H1 (cell line): ENCODE data around the gene CEBPA. TPM values are rescaled to one million over a fixed set of nuclear protein-coding genes. Genes with fewer than 3 reads are reported as not detected.

Source experiments
- CTCF ChIA-PET: fragments of 300-600 bp; sonication (Branson Sonifier 250); formaldehyde crosslinking; loops from one replicate; lab custom pipeline; 2021; ENCODE audit not compliant: partially characterized antibody; lab: Charles Lee
- POLR2A ChIA-PET: fragments of 300-600 bp; sonication (Branson Sonifier 250); formaldehyde crosslinking; loops from one replicate; lab custom pipeline; 2021; ENCODE audit warnings: inconsistent platforms; ENCODE audit not compliant: partially characterized antibody; lab: Charles Lee
- DNase-seq, 2 experiments: peaks; one replicate each; pipeline versions ENCODE4 v3.0.0 to v3.0.0-alpha.2; 2010 to 2022; ENCODE audit warnings: low spot score in 2 of 2, low read depth in 1 of 2, mixed read lengths in 1 of 2
- FAIRE-seq: peaks from 2 replicates; lab custom pipeline; 2011; peaks lifted over from hg19 to GRCh38; lab: Jason Lieb, UNC
- H2AFZ ChIP-seq: 2 replicates; pipeline ENCODE4 v1.8.1; 2012; ENCODE audit warnings: low read length, inconsistent platforms
- H2AK5ac ChIP-seq: 2 replicates; pipeline ENCODE4 v1.6.1; 2013; ENCODE audit warnings: low read depth, low read length
- H2BK120ac ChIP-seq: replicated peaks from 2 replicates; pipeline ENCODE3; 2013; ENCODE audit warnings: low read depth, low read length, inconsistent platforms
- H2BK12ac ChIP-seq: 2 replicates; pipeline ENCODE4 v1.6.1; 2013; ENCODE audit warnings: low read depth, low read length
- H2BK15ac ChIP-seq: 2 replicates; pipeline ENCODE4 v1.6.1; 2013; ENCODE audit warnings: low read length
- H2BK20ac ChIP-seq: 2 replicates; pipeline ENCODE4 v1.6.1; 2013; ENCODE audit warnings: low read length
- H2BK5ac ChIP-seq: 2 replicates; pipeline ENCODE4 v1.6.1; 2013; ENCODE audit warnings: low read depth, low read length
- H3K14ac ChIP-seq: 2 replicates; pipeline ENCODE4 v1.6.1; 2013; ENCODE audit warnings: inconsistent platforms; ENCODE audit not compliant: insufficient read length
- H3K18ac ChIP-seq: 2 replicates; pipeline ENCODE4 v1.6.1; 2013; ENCODE audit warnings: low read length; ENCODE audit errors: extremely low read depth
- H3K23ac ChIP-seq: 2 replicates; pipeline ENCODE4 v1.6.1; 2013; ENCODE audit warnings: inconsistent platforms; ENCODE audit not compliant: insufficient read length
- H3K23me2 ChIP-seq: 2 replicates; pipeline ENCODE4 v1.6.1; 2013; ENCODE audit warnings: low read depth, low read length
- H3K27ac ChIP-seq: 2 replicates; pipeline ENCODE4 v1.6.1; 2011; ENCODE audit warnings: low read depth, low read length, inconsistent platforms
- H3K27me3 ChIP-seq, 4 experiments: replicated peaks in 1 of 4; 1 replicate in 1 of 4; 2 replicates in 3 of 4; pipeline versions ENCODE4 v1.6.1 to v1.8.1; 2011 to 2013; ENCODE audit warnings: low read length in 3 of 4, mild to moderate bottlenecking in 3 of 4, inconsistent platforms in 2 of 4, mixed read lengths in 2 of 4, moderate library complexity in 1 of 4; ENCODE audit not compliant: control insufficient read depth in 3 of 4, insufficient read depth in 3 of 4; ENCODE audit errors: extremely low read depth in 1 of 4
- H3K36me3 ChIP-seq, 4 experiments: 2 replicates each; pipeline versions ENCODE4 v1.6.1 to v1.8.1; 2011 to 2013; ENCODE audit warnings: mild to moderate bottlenecking in 4 of 4, low read length in 3 of 4, moderate library complexity in 2 of 4, control low read depth in 1 of 4, inconsistent platforms in 1 of 4; ENCODE audit not compliant: insufficient read depth in 4 of 4, control insufficient read depth in 2 of 4
- H3K4ac ChIP-seq: replicated peaks from 2 replicates; pipeline ENCODE3; 2013; ENCODE audit warnings: low read length, low read depth, mixed read lengths, inconsistent platforms; ENCODE audit not compliant: insufficient read length
- H3K4me1 ChIP-seq, 4 experiments: replicated peaks in 1 of 4; 1 replicate in 1 of 4; 2 replicates in 3 of 4; pipeline versions ENCODE4 v1.6.1 to v1.8.1; 2011 to 2013; ENCODE audit warnings: low read length in 3 of 4, inconsistent platforms in 2 of 4, mixed read lengths in 1 of 4; ENCODE audit not compliant: insufficient read depth in 4 of 4, control insufficient read depth in 3 of 4
- H3K4me2 ChIP-seq, 2 experiments: 2 replicates each; pipeline versions ENCODE4 v1.6.1 to v1.8.1; 2011 to 2013; ENCODE audit warnings: low read depth in 2 of 2, low read length in 2 of 2, control low read depth in 1 of 2, inconsistent platforms in 1 of 2, mild to moderate bottlenecking in 1 of 2; ENCODE audit not compliant: insufficient read depth in 1 of 2
- H3K4me3 ChIP-seq, 4 experiments: fragments of 200-600, 300-600 bp in 1 of 4; sonication (generic), shearing (Covaris generic), sonication (Bioruptor Twin) in 1 of 4; 2 replicates each; pipeline versions ENCODE4 v1.5.1 to v1.8.1; 2011 to 2016; ENCODE audit warnings: low read length in 4 of 4, low read depth in 3 of 4, control low read depth in 2 of 4, inconsistent platforms in 2 of 4, mild to moderate bottlenecking in 2 of 4, mixed read lengths in 1 of 4, moderate library complexity in 1 of 4; ENCODE audit not compliant: insufficient read depth in 2 of 4; ENCODE audit errors: extremely low read depth in 1 of 4
- H3K56ac ChIP-seq: replicated peaks from 2 replicates; pipeline ENCODE3; 2013; ENCODE audit warnings: low read depth, mild to moderate bottlenecking, mixed read lengths, low read length, inconsistent platforms; ENCODE audit not compliant: insufficient read length
- H3K79me1 ChIP-seq: 2 replicates; pipeline ENCODE4 v1.6.1; 2013; ENCODE audit warnings: low read depth, low read length, control low read depth
- H3K79me2 ChIP-seq, 2 experiments: 2 replicates each; pipeline versions ENCODE4 v1.6.1 to v1.8.1; 2012 to 2013; ENCODE audit warnings: low read length in 2 of 2, mild to moderate bottlenecking in 2 of 2, inconsistent platforms in 1 of 2; ENCODE audit not compliant: insufficient read depth in 2 of 2, control insufficient read depth in 1 of 2
- H3K9ac ChIP-seq, 4 experiments: replicated peaks in 1 of 4; 1 replicate in 1 of 4; 2 replicates in 3 of 4; pipeline versions ENCODE4 v1.6.1 to v1.8.1; 2011 to 2013; ENCODE audit warnings: low read depth in 3 of 4, low read length in 3 of 4, control low read depth in 2 of 4, mild to moderate bottlenecking in 2 of 4, moderate library complexity in 2 of 4, inconsistent platforms in 1 of 4; ENCODE audit errors: extremely low read depth in 1 of 4
- H3K9me3 ChIP-seq, 2 experiments: 2 replicates each; pipeline versions ENCODE4 v1.6.1 to v1.8.1; 2012 to 2013; ENCODE audit warnings: mild to moderate bottlenecking in 2 of 2, moderate library complexity in 2 of 2, control low read depth in 1 of 2, inconsistent platforms in 1 of 2, low read depth in 1 of 2, low read length in 1 of 2, mixed read lengths in 1 of 2; ENCODE audit not compliant: insufficient read depth in 2 of 2
- H4K20me1 ChIP-seq, 2 experiments: replicated peaks in 1 of 2; 2 replicates each; pipeline versions ENCODE3 to v1.8.1; 2011 to 2013; ENCODE audit warnings: inconsistent platforms in 2 of 2, low read length in 2 of 2, mild to moderate bottlenecking in 1 of 2; ENCODE audit not compliant: insufficient read depth in 2 of 2, control insufficient read depth in 1 of 2
- H4K5ac ChIP-seq: 2 replicates; pipeline ENCODE4 v1.6.1; 2013; ENCODE audit warnings: low read length, low read depth, mixed read lengths, inconsistent platforms; ENCODE audit not compliant: insufficient read length
- H4K8ac ChIP-seq: 2 replicates; pipeline ENCODE4 v1.8.0; 2013; ENCODE audit warnings: mild to moderate bottlenecking, moderate library complexity, low read length, inconsistent platforms; ENCODE audit not compliant: insufficient read depth; ENCODE audit errors: extremely low read depth
- H4K91ac ChIP-seq: replicated peaks from 2 replicates; pipeline ENCODE3; 2013; ENCODE audit warnings: low read length, mixed read lengths, inconsistent platforms; ENCODE audit not compliant: insufficient read length
- ATF3 ChIP-seq: IDR thresholded peaks from 2 replicates; pipeline ENCODE4 v1.6.1; 2011; ENCODE audit warnings: low read depth, mild to moderate bottlenecking, low read length; ENCODE audit not compliant: insufficient read depth
- CBX5 ChIP-seq: fragments of 300-800, 300-1000 bp; sonication (generic); IDR thresholded peaks from 2 replicates; pipeline ENCODE4 v1.7.1; 2016; ENCODE audit warnings: antibody characterized with exemption, low read length, low read depth
- CHD1 ChIP-seq: IDR thresholded peaks from 2 replicates; pipeline ENCODE4 v1.6.1; 2012; ENCODE audit warnings: low read depth, low read length, improper control_type of control experiment
- EGR1 ChIP-seq: IDR thresholded peaks from 2 replicates; pipeline ENCODE4 v1.6.1; 2011; ENCODE audit warnings: low read depth, low read length, borderline replicate concordance
- KDM1A ChIP-seq: fragments of 200-600, 300-600 bp; sonication (generic); IDR thresholded peaks from 2 replicates; pipeline ENCODE4 v1.7.1; 2016; ENCODE audit warnings: mild to moderate bottlenecking, low read length, borderline replicate concordance
- MAX ChIP-seq: IDR thresholded peaks from 2 replicates; pipeline ENCODE4 v1.6.1; 2012; ENCODE audit warnings: inconsistent platforms
- POU5F1 ChIP-seq: IDR thresholded peaks from 2 replicates; pipeline ENCODE4 v1.6.1; 2011; ENCODE audit warnings: low read depth, mild to moderate bottlenecking, low read length, moderate library complexity
- SIN3A ChIP-seq, 2 experiments: IDR thresholded peaks in 1 of 2; conservative IDR thresholded peaks in 1 of 2; 2 replicates each; pipeline ENCODE4 v1.6.1; 2011 to 2012; ENCODE audit warnings: low read length in 2 of 2, improper control_type of control experiment in 1 of 2, low read depth in 1 of 2, mild to moderate bottlenecking in 1 of 2
- WGBS, 2 experiments: shearing (Covaris generic) in 1 of 2; methylation state at CpG; one replicate each; pipeline versions ENCODE4 v1.1.6 to v1.1.7; 2013 to 2015; ENCODE audit warnings: low lambda C conversion rate in 2 of 2, mixed read lengths in 2 of 2, inconsistent platforms in 1 of 2, low coverage in 1 of 2, missing lambda C conversion rate in 1 of 2; ENCODE audit not compliant: insufficient replicate concordance in 2 of 2, insufficient coverage in 1 of 2, insufficient read length in 1 of 2; ENCODE audit errors: extremely low coverage in 1 of 2, missing lambda C conversion rate in 1 of 2; 5-methylcytosine and 5-hydroxymethylcytosine counted together
- polyA plus RNA-seq, 7 experiments: library from polyadenylated mRNA; depleted of rRNA in 3 of 7; stranded (reverse) in 5 of 7; unstranded in 2 of 7; fragments of >200 nt in 5 of 7; fragments of 200-250 nt in 2 of 7; gene quantifications; 1 replicate in 5 of 7; 2 replicates in 1 of 7; 4 replicates in 1 of 7; pipeline versions ENCODE4 v1.2.1 to v1.2.3, GENCODE V29; 2011 to 2013; ENCODE audit warnings: missing spikeins in 2 of 7, mixed read lengths in 2 of 7
- total RNA-seq: library from RNA; stranded (reverse); fragmentation: NEBNext Ultra II Directional; extraction: Animal tissue kit (Norgen Biotek cat#: 25700); gene quantifications from 2 replicates; pipeline ENCODE4 v1.2.1, GENCODE V29; 2021

Gene CEBPA
- total and polyA plus RNA-seq, 2 of the 8 experiments (the other 6 are each of a cell fraction or from before 2014, with no cell fraction given), result 2.0 to 2.7 TPM

- Histone ChIP-seq H3K23ac (no peak overlapping the region), H3K4me1 (peaks cover 3 to 16% (median 12%) of the 10 kb centered on the region in 4 experiments), H4K5ac (peak overlapping the region; percentile 23), H2BK12ac (no peak overlapping the region), H3K9me3 (no peaks in the 10 kb centered on the region), H2AFZ (no peak overlapping the region), H4K20me1 (peaks cover 2 to 5% of the 10 kb centered on the region in 2 experiments), H3K79me2 (no peaks in the 10 kb centered on the region), H3K36me3 (no peaks in the 10 kb centered on the region; a peak in 1 of 8 replicates), H2BK15ac (no peak overlapping the region), H3K79me1 (no peaks in the 10 kb centered on the region; the same call in 1 of the 2 replicates), H3K27ac (no peak overlapping the region), H2AK5ac (no peak overlapping the region), H3K4me3 (peak overlapping the region; percentile 56 to 70 (median 61)), H2BK120ac (no peak overlapping the region), H4K91ac (peak overlapping the region; percentile 69), H2BK20ac (no peak overlapping the region), H2BK5ac (no peak overlapping the region; the same call in 1 of the 2 replicates), H3K23me2 (peaks cover 12% of the 10 kb centered on the region; the same call in 1 of the 2 replicates), H3K9ac (peak overlapping the region in 3 of 4 experiments; percentile 13 to 36 (median 14); a peak in 6 of 7 replicates), H3K14ac (no peak overlapping the region), H3K18ac (peak overlapping the region; percentile 95), H3K4ac (peak overlapping the region; percentile 59), H4K8ac (peak overlapping the region; percentile 82), H3K4me2 (peak overlapping the region; percentile 76 to 79), H3K56ac (peak overlapping the region; percentile 37), H3K27me3 (peaks cover 20 to 53% (median 43%) of the 10 kb centered on the region in 4 experiments)
- CTCF ChIA-PET, result interaction anchor here (0.6 to 3.6 kb wide), 22 partner anchors 9 to 113 kb away, joined by 3 to 9 read pairs (median 4); no protein-coding TSS in a partner anchor
- DNase-seq (peak in 1 of 2 experiments; percentile 70), FAIRE-seq (no peak)
- POLR2A ChIA-PET, result interaction anchor here (0.7 to 5.0 kb wide), 28 partner anchors 9 to 129 kb away, joined by 3 to 48 read pairs (median 4); partner anchors contain the start of gene CEBPG
- 1% methylated on average over 53 of the region's 92 CpGs; no CpG with 5 or more reads in 1 of the 2 experiments for WGBS, 2 experiments
- TF ChIP-seq CHD1 (no peak), KDM1A (no peak), POU5F1 (no peak), EGR1 (peak; percentile 65; the same call in 1 of the 2 replicates), SIN3A (conservative IDR thresholded peaks at IDR 0.05 in 1 of 2, IDR thresholded peaks at IDR 0.05 in 1 of 2; ENCODE audit: low read depth in 1 of 2, low read length in 2 of 2) (no peak; a peak in 1 of 4 replicates), ATF3 (no peak), CBX5 (no peak), MAX (peak; percentile 90)
Observed at GRCh38 chr19:33302974-33303790, 848 bp upstream of the CEBPA start.
